ENCODE measurements around the gene PSMA6. TPM values are rescaled to one million over a fixed set of nuclear protein-coding genes. Genes with fewer than 3 reads are reported as not detected.

PSMA6 gene
- polyA plus RNA-seq, 1 donor (not counting 4 experiments of a cell fraction or from before 2014, with no cell fraction given) = 326 TPM

DNA sequence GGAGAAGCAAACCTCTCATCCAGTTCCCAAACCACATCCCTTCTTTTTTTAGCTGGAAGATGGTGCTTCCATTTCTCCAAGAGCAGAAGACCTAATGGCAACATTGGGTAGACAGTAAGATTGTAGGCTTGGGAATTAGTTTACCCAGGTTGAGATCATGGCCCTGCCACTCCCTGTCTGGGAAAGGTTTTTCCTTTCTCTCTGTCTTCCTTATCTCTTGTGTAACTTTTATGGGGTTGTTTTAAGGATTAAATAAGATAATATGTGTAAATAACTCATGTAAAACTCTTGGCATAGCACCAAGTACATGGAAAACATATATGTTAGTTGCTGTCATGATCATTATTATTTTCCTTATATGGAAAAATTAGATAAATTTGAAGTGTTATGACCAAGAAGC lies 23.2 kb upstream of the PSMA6 start:
- no peaks in the 10 kb centered on the region for H3K4me1 ChIP-seq (ENCODE audit: control insufficient read depth, extremely low read depth, insufficient read depth, low read length)
- no peaks in the 10 kb centered on the region for H4K20me1 ChIP-seq (ENCODE audit: control insufficient read depth, extremely low read depth, insufficient read depth, low read length)
- H3K36me3 ChIP-seq (ENCODE audit: control insufficient read depth in 2 of 2, extremely low read depth in 1 of 2, insufficient read depth in 2 of 2, low read length in 2 of 2) = peaks cover 6 to 10% of the 10 kb centered on the region in 2 experiments
- TF ChIP-seq, protein P1, sequence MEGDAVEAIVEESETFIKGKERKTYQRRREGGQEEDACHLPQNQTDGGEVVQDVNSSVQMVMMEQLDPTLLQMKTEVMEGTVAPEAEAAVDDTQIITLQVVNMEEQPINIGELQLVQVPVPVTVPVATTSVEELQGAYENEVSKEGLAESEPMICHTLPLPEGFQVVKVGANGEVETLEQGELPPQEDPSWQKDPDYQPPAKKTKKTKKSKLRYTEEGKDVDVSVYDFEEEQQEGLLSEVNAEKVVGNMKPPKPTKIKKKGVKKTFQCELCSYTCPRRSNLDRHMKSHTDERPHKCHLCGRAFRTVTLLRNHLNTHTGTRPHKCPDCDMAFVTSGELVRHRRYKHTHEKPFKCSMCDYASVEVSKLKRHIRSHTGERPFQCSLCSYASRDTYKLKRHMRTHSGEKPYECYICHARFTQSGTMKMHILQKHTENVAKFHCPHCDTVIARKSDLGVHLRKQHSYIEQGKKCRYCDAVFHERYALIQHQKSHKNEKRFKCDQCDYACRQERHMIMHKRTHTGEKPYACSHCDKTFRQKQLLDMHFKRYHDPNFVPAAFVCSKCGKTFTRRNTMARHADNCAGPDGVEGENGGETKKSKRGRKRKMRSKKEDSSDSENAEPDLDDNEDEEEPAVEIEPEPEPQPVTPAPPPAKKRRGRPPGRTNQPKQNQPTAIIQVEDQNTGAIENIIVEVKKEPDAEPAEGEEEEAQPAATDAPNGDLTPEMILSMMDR (optimal IDR thresholded peaks at IDR 0.05 in 1 of 3, IDR thresholded peaks at IDR 0.05 in 1 of 3, conservative IDR thresholded peaks at IDR 0.05 in 1 of 3; ENCODE audit: extremely low read depth in 1 of 3, insufficient read depth in 2 of 3, low read length in 3 of 3) = no peak
- no peaks in the 10 kb centered on the region for H3K9me1 ChIP-seq (ENCODE audit: control insufficient read depth, extremely low read depth, insufficient read depth, low read length)
- DNase-seq (ENCODE audit: low read depth, low spot score) = no peak
- H3K27ac ChIP-seq (ENCODE audit: control insufficient read depth, insufficient read depth, low read length) = no peak overlapping the region
- no peaks in the 10 kb centered on the region for H3K27me3 ChIP-seq (ENCODE audit: control insufficient read depth, extremely low read depth, insufficient read depth, low read length)
- FAIRE-seq = no peak
- H3K4me3 ChIP-seq (ENCODE audit: control insufficient read depth in 2 of 3, extremely low read depth in 1 of 3, insufficient read depth in 2 of 3, low read depth in 1 of 3, low read length in 3 of 3) = no peak overlapping the region
- H2AFZ ChIP-seq (ENCODE audit: control insufficient read depth, low read length) = no peak overlapping the region
- dilution Hi-C loops (cut with MboI; ENCODE audit: extremely low pct_ligation_motif_present, low sequenced_read_pairs) = no loop called here
- H3K9me3 ChIP-seq (ENCODE audit: control insufficient read depth, low read depth, low read length) = no peaks in the 10 kb centered on the region
- H3K4me2 ChIP-seq (ENCODE audit: control insufficient read depth, extremely low read depth, insufficient read depth, low read depth, low read length) = no peak overlapping the region
- no peaks in the 10 kb centered on the region for H3K79me2 ChIP-seq (ENCODE audit: control insufficient read depth, insufficient read depth, low read length)
- H3K9ac ChIP-seq (ENCODE audit: control insufficient read depth, extremely low read depth, insufficient read depth, low read length) = no peak overlapping the region

DNA sequence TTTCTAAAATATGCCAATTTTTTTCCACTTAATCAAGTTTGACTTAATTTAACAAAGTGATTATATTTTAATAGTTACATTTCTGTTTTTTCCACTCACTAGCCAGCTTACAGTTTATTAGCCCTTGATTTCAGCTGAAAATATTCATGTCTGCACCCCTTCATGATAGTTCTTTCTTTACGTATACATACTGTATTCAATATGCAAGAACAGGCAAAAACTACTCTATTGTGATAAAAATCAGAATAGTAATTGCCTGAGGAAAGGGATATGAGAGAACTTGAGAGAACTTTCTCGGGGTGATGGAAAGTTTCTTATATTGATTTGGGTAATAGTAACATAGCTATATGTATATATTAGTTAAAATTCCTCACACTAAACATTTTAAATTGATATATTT lies 17.4 kb upstream of the PSMA6 start:
- peaks cover 8 to 13% of the 10 kb centered on the region in 2 experiments for H3K36me3 ChIP-seq (ENCODE audit: control insufficient read depth in 2 of 2, extremely low read depth in 1 of 2, insufficient read depth in 2 of 2, low read length in 2 of 2)
- TF ChIP-seq, protein P1 (optimal IDR thresholded peaks at IDR 0.05 in 1 of 3, IDR thresholded peaks at IDR 0.05 in 1 of 3, conservative IDR thresholded peaks at IDR 0.05 in 1 of 3; ENCODE audit: extremely low read depth in 1 of 3, insufficient read depth in 2 of 3, low read length in 3 of 3) = no peak
- TF ChIP-seq EZH2 (IDR thresholded peaks at IDR 0.05; ENCODE audit: low read length) = no peak

More for the DNA sequence above, 17.4 kb upstream of the PSMA6 start:
- H3K27ac ChIP-seq (ENCODE audit: control insufficient read depth, insufficient read depth, low read length) = no peak overlapping the region
- no peak for FAIRE-seq
- no peak overlapping the region for H2AFZ ChIP-seq (ENCODE audit: control insufficient read depth, low read length)
- H3K9me1 ChIP-seq (ENCODE audit: control insufficient read depth, extremely low read depth, insufficient read depth, low read length) = no peaks in the 10 kb centered on the region
- H3K27me3 ChIP-seq (ENCODE audit: control insufficient read depth, extremely low read depth, insufficient read depth, low read length) = no peaks in the 10 kb centered on the region
- H3K9me3 ChIP-seq (ENCODE audit: control insufficient read depth, low read depth, low read length) = no peaks in the 10 kb centered on the region
- no peaks in the 10 kb centered on the region for H3K4me1 ChIP-seq (ENCODE audit: control insufficient read depth, extremely low read depth, insufficient read depth, low read length)
- H3K4me2 ChIP-seq (ENCODE audit: control insufficient read depth, extremely low read depth, insufficient read depth, low read depth, low read length) = no peak overlapping the region
- H3K4me3 ChIP-seq (ENCODE audit: control insufficient read depth in 2 of 3, extremely low read depth in 1 of 3, insufficient read depth in 2 of 3, low read depth in 1 of 3, low read length in 3 of 3) = no peak overlapping the region
- DNase-seq (ENCODE audit: low read depth, low spot score) = no peak
- no peaks in the 10 kb centered on the region for H3K79me2 ChIP-seq (ENCODE audit: control insufficient read depth, insufficient read depth, low read length)
- H3K9ac ChIP-seq (ENCODE audit: control insufficient read depth, extremely low read depth, insufficient read depth, low read length) = no peak overlapping the region
- H4K20me1 ChIP-seq (ENCODE audit: control insufficient read depth, extremely low read depth, insufficient read depth, low read length) = no peaks in the 10 kb centered on the region
- dilution Hi-C loops (cut with MboI; ENCODE audit: extremely low pct_ligation_motif_present, low sequenced_read_pairs) = no loop called here
